Stimulated activated effector memory CD8-positive, alpha-beta T cell treated with anti-CD3 and anti-CD28 coated beads, Interleukin-12 subunit alpha, Interleukin-12 subunit beta, amount 100 ng/mL, for 72 hours (primary cell): ENCODE results near the gene ARHGAP26.
"Not testable (repeated sequence)": the region's sequence is repeated elsewhere in the genome, so short reads cannot be mapped to it uniquely, and the experiment has no call there.

Experiments
- ATAC-seq: fragments of 150-1000 bp; cut with Tn5 transposase; 2 replicates; pipeline ENCODE4 v1.10.0; 2021
- DNase-seq, 2 donors: peaks; one replicate each; pipeline ENCODE4 v3.0.0; 2021 to 2022; ENCODE audit warnings: low spot score in 2 of 2
- H3K27ac Mint-ChIP-seq: one replicate; pipeline ENCODE4 v1.8.0; 2022; ENCODE audit warnings: mild to moderate bottlenecking, mixed read lengths
- H3K36me3 Mint-ChIP-seq: one replicate; pipeline ENCODE4 v1.8.0; 2022; ENCODE audit warnings: mild to moderate bottlenecking, mixed read lengths
- H3K4me1 Mint-ChIP-seq: one replicate; pipeline ENCODE4 v1.8.0; 2022; ENCODE audit warnings: mixed read lengths
- H3K4me3 Mint-ChIP-seq: one replicate; pipeline ENCODE4 v1.8.0; 2022; ENCODE audit warnings: mild to moderate bottlenecking, mixed read lengths
- H3K9me3 Mint-ChIP-seq: one replicate; pipeline ENCODE4 v1.8.0; 2022; ENCODE audit warnings: mixed read lengths

ARHGAP26 gene

GRCh38 chr5:142990073-142990472 is 219.9 kb downstream of the ARHGAP26 start:
- H3K4me3 Mint-ChIP-seq, DNase-seq, H3K9me3 Mint-ChIP-seq, ATAC-seq, H3K36me3 Mint-ChIP-seq: not testable (repeated sequence)
- Mint-ChIP-seq H3K27ac (peak overlapping the region; percentile 33), H3K4me1 (peaks cover 41% of the 10 kb centered on the region)

GRCh38 chr5:142994218-142994617 is 224.0 kb downstream of the ARHGAP26 start:
- H3K4me1 Mint-ChIP-seq: peaks cover 66% of the 10 kb centered on the region
- peak overlapping the region; percentile 0 for H3K27ac Mint-ChIP-seq
- H3K9me3 Mint-ChIP-seq: peaks cover 5% of the 10 kb centered on the region

GRCh38 chr5:142995621-142996020 is 225.4 kb downstream of the ARHGAP26 start:
- not testable (repeated sequence) for ATAC-seq, H3K36me3 Mint-ChIP-seq, H3K9me3 Mint-ChIP-seq, DNase-seq, H3K4me3 Mint-ChIP-seq
- Mint-ChIP-seq H3K4me1 (peaks cover 68% of the 10 kb centered on the region), H3K27ac (peak overlapping the region; percentile 0)

More at GRCh38 chr5:142994218-142994617, 224.0 kb downstream of the ARHGAP26 start:
- ATAC-seq (no peak), DNase-seq (no peak)
- Mint-ChIP-seq H3K4me3 (no peak overlapping the region), H3K36me3 (peaks cover 9% of the 10 kb centered on the region)

- DNase-seq: no peak
- H3K27ac Mint-ChIP-seq: peak overlapping the region; percentile 100
- no peaks in the 10 kb centered on the region for H3K9me3 Mint-ChIP-seq
- H3K4me1 Mint-ChIP-seq: peaks cover 84% of the 10 kb centered on the region
- no peak for ATAC-seq
- H3K4me3 Mint-ChIP-seq: peak overlapping the region; percentile 20
- H3K36me3 Mint-ChIP-seq: peaks cover 4% of the 10 kb centered on the region
These were observed 227.4 kb downstream of the ARHGAP26 start for GRCh38 chr5:142997591-142997990.

- Mint-ChIP-seq H3K9me3 (no peaks in the 10 kb centered on the region), H3K4me3 (peak overlapping the region; percentile 48), H3K4me1 (peaks cover 93% of the 10 kb centered on the region), H3K36me3 (peaks cover 11% of the 10 kb centered on the region), H3K27ac (peak overlapping the region; percentile 100)
- ATAC-seq (no peak), DNase-seq (no peak)
These were observed 228.3 kb downstream of the ARHGAP26 start for GRCh38 chr5:142998316-142999020.

GRCh38 chr5:143000551-143000950 is 230.4 kb downstream of the ARHGAP26 start:
- ATAC-seq, H3K4me3 Mint-ChIP-seq, H3K9me3 Mint-ChIP-seq, DNase-seq: not testable (repeated sequence)
- H3K27ac Mint-ChIP-seq: peak overlapping the region; percentile 100
- H3K36me3 Mint-ChIP-seq: peaks cover 11% of the 10 kb centered on the region
- peaks cover 92% of the 10 kb centered on the region for H3K4me1 Mint-ChIP-seq

GRCh38 chr5:143001764-143002351 is 231.7 kb downstream of the ARHGAP26 start:
- Mint-ChIP-seq H3K4me3 (peak overlapping the region; percentile 60), H3K4me1 (peaks cover 90% of the 10 kb centered on the region), H3K27ac (peak overlapping the region; percentile 100), H3K36me3 (peaks cover 11% of the 10 kb centered on the region), H3K9me3 (no peaks in the 10 kb centered on the region)
- DNase-seq (peak in 1 of 2 donors; percentile 78), ATAC-seq (peak; percentile 59)

GRCh38 chr5:143002459-143003327 is 232.5 kb downstream of the ARHGAP26 start:
- Mint-ChIP-seq H3K4me3 (peak overlapping the region; percentile 60), H3K9me3 (no peaks in the 10 kb centered on the region), H3K36me3 (peaks cover 11% of the 10 kb centered on the region), H3K4me1 (peaks cover 90% of the 10 kb centered on the region), H3K27ac (peak overlapping the region; percentile 100)
- peak; percentile 38 to 76 for DNase-seq
- ATAC-seq: peak; percentile 97

GRCh38 chr5:143003328-143003636 is 233.1 kb downstream of the ARHGAP26 start:
- H3K27ac Mint-ChIP-seq: peak overlapping the region; percentile 100
- H3K36me3 Mint-ChIP-seq: peaks cover 11% of the 10 kb centered on the region
- ATAC-seq: no peak
- no peaks in the 10 kb centered on the region for H3K9me3 Mint-ChIP-seq
- H3K4me1 Mint-ChIP-seq: peaks cover 90% of the 10 kb centered on the region
- no peak for DNase-seq
- peak overlapping the region; percentile 60 for H3K4me3 Mint-ChIP-seq

GRCh38 chr5:143004361-143005145 is 234.4 kb downstream of the ARHGAP26 start:
- no peak for DNase-seq
- H3K4me1 Mint-ChIP-seq: peaks cover 90% of the 10 kb centered on the region
- H3K4me3 Mint-ChIP-seq: no peak overlapping the region
- H3K9me3 Mint-ChIP-seq: no peaks in the 10 kb centered on the region
- peak overlapping the region; percentile 100 for H3K27ac Mint-ChIP-seq
- ATAC-seq: no peak
- H3K36me3 Mint-ChIP-seq: peaks cover 19% of the 10 kb centered on the region

- Mint-ChIP-seq H3K4me1 (peaks cover 92% of the 10 kb centered on the region), H3K36me3 (peaks cover 26% of the 10 kb centered on the region), H3K27ac (peak overlapping the region; percentile 100), H3K4me3 (no peak overlapping the region), H3K9me3 (no peaks in the 10 kb centered on the region)
- DNase-seq (no peak), ATAC-seq (no peak)
These were observed 236.3 kb downstream of the ARHGAP26 start for GRCh38 chr5:143006501-143006900.

- H3K9me3 Mint-ChIP-seq: no peaks in the 10 kb centered on the region
- DNase-seq (no peak), ATAC-seq (no peak)
- peaks cover 18% of the 10 kb centered on the region for H3K36me3 Mint-ChIP-seq
- H3K4me3 Mint-ChIP-seq: peak overlapping the region; percentile 28
- H3K4me1 Mint-ChIP-seq: peaks cover 82% of the 10 kb centered on the region
- peak overlapping the region; percentile 100 for H3K27ac Mint-ChIP-seq
These were observed 237.9 kb downstream of the ARHGAP26 start for GRCh38 chr5:143008032-143008431.

- peak overlapping the region; percentile 28 for H3K4me3 Mint-ChIP-seq
- H3K36me3 Mint-ChIP-seq: peaks cover 19% of the 10 kb centered on the region
- peak overlapping the region; percentile 100 for H3K27ac Mint-ChIP-seq
- DNase-seq (peak; percentile 63 to 89), ATAC-seq (peak; percentile 96)
- no peaks in the 10 kb centered on the region for H3K9me3 Mint-ChIP-seq
- H3K4me1 Mint-ChIP-seq: peaks cover 73% of the 10 kb centered on the region
These were observed 238.8 kb downstream of the ARHGAP26 start for GRCh38 chr5:143008809-143009521.

GRCh38 chr5:143010351-143010750 is 240.2 kb downstream of the ARHGAP26 start:
- H3K4me1 Mint-ChIP-seq: peaks cover 60% of the 10 kb centered on the region
- peaks cover 26% of the 10 kb centered on the region for H3K36me3 Mint-ChIP-seq
- no peaks in the 10 kb centered on the region for H3K9me3 Mint-ChIP-seq
- DNase-seq (no peak), ATAC-seq (no peak)
- peak overlapping the region; percentile 100 for H3K27ac Mint-ChIP-seq
- H3K4me3 Mint-ChIP-seq: no peak overlapping the region
